K562 treated with DMSO at 1 percent for 48 hours (cell line): ENCODE data around the gene COL4A3. TPM values are rescaled to one million over a fixed set of nuclear protein-coding genes. Genes with fewer than 3 reads are reported as not detected.

ENCODE experiments used
- total RNA-seq: library from RNA; unstranded; fragments of 300-600 nt; gene quantifications from 2 replicates; pipeline ENCODE4 v1.2.3, GENCODE V29; 2022; ENCODE audit warnings: low replicate concordance; ENCODE audit errors: extremely low read depth

The COL4A3 gene
- total RNA-seq = not detected in 2 replicates

DNA sequence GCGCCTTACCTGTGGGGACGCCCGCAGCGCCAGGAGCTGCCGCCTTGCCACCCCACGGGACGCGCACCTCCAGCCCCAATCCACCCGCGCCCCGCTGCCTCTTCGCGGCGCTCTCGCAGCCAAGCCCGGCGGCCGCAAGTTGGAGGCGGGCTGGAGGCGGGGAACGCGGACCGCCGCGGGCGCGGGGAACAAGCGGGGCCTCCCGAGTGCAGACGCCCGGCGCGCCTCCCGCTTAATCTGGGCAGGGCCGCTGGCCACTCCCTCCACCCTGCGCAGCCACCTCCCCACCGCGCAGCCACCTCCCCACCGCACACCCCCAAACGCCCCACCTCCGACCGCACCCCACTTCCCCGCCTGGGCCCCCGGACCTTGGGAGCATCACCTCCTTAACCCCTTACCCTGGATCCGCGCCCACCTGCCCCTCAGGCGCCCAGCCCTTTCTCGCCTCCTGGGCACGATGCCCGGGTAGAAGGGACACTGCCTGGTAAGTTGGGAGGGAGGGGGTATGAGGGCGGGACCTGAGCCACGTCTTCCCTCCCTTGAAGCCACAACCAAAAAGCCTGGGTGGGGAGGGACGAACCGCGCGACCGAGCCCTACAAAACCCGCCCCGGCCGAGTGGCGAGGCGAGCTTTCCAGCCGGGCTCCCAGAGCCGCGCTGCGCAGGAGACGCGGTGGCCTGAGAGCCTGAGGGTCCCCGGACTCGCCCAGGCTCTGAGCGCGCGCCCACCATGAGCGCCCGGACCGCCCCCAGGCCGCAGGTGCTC is at the start of gene COL4A3, which contains the start of gene COL4A4:
TSS of gene COL4A3 (plus strand) at position 627 of the 765 bp plus-strand sequence. CDS start at position 730, 103 bp downstream.
TSS of gene COL4A4 (minus strand) at position 208 of the 765 bp plus-strand sequence. CDS start 16,722 bp downstream, outside the sequence.

DNA sequence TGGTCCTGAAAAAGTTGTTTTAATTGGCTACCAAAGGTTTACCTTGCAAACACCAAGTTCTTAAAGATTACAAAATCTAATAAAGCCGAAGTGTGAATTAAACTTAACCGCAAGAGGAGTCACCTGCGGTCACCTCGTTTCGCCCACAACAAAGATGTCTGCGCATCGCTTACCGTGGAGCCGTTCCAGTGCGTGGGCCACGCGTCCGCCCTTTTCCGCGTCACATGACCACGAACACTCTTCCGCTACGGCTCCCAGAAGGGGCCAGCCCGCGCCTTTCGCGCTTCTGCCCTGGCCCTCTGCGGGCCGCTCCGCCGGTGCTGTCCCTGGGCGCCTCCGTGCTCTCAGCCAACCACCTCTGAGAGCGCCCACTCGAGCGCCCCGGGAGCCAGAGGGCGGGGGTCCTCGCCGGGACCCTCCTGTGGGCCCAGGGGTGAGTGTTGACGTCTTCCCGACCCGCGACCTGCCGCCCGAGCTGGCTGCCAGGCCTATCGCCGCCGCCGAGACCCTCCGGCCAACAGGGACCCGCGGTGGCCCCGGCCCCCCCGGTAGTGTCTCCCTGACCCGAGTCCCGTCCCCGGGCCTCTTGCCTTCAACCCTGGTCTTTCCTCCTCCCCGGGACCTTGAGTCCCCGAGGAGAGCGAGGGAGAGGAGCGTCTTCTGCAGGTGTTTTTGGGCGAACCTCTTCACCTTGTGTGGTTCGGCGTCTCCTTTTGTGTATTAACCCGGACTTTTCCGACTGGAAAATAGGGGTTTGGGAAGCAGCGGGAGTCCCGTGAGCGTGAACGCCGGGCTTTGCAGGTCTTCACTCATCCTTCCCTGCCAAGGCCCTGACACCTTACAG is 160.8 kb downstream of the COL4A3 start, which contains the start of gene MFF:
TSS of gene MFF (plus strand) at position 257 of the 844 bp plus-strand sequence. CDS start 5,415 bp downstream, outside the sequence.

Other genes with a start within 250 kb of the COL4A3 start
- not detected in 2 replicates for gene COL4A4, start 419 bp upstream of the COL4A3 start, total RNA-seq
- gene MFF, start 160.6 kb downstream of the COL4A3 start, total RNA-seq = not detected in 2 replicates
- gene TM4SF20, start 214.7 kb downstream of the COL4A3 start, total RNA-seq = not detected in 2 replicates
- not detected in 2 replicates for gene SCYGR1, start 223.3 kb downstream of the COL4A3 start, total RNA-seq